HCEC 1CT (cell line): ENCODE measurements around the gene GABRB1.

Source experiments
- DNase-seq: peaks from one replicate; pipeline ENCODE4 v3.0.0-alpha.2; 2017

GABRB1 gene

DNA sequence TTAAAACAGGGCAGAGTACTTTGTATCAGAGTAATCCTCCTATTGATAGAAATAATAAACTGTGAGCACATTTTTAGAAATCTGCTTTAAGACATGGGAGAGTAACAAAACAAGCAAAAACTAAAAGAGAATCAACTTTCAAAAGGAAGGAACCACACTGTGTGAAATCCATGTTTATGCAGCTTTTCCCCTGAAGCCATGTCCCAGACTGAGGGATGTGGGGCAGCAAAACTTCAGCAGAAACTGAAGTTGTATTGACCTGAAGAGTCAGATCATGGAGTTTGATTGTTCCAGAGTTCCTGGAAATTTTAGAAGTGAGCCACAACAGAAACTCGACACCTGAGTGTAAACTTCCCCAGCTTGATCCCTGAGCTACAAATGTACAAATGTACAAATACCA lies 378.9 kb downstream of the GABRB1 start:
- DNase-seq: no peak

DNA sequence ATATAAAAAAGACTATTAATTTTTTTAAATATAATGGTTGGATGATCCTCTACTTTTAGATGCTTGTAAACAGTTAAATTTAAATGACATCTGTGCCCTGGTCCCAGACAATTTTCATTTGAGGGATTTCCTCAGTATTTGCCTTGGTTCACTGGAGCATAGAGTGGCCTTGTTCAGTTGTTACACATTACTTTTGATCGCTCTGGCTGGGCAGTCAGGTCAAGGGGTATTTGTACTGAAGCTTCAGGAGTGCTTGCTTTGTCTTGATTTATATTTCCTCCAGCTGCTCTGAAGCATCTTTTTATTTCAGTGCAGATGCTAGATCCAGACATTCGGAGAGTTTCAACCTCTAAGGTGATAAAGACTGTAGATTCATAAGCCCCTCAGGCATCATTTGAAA lies 382.2 kb downstream of the GABRB1 start:
- DNase-seq: no peak

DNA sequence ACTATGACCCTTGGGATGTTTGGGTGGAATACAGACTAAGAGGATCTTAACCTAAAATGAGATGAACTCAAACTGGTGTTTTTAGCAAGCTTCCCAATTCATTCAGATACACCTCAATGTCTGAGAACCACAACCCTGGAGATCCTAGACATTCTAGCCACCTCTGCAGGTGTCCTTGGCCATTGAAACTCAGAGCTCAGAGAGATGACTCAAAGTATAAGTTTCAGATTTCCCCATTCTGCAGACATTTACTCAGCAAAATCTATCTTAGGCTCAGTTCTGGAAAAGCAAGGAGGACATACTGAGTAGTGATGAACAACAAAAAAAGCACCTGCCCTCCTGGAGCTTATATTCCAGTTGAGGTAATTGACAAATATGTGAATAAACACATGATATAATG lies 384.4 kb downstream of the GABRB1 start:
- DNase-seq: no peak

DNA sequence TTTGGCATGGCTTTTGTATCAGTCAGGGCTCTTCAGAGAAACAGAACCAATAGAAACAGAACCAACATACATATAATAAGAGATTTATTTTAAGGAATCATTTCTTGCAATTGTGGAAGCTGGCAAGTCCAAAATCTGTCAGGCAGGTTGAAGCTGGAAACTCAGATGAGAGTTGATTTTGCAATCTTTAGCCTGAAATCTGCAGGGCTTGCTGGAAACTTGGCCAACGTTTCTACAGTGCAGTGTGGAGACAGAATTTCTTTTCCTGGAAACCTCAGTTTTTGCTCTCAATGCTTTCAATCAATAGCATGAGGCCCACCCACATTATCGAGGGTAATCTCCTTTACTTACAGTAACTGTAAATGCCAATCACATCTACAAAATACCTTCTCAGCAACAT lies 386.8 kb downstream of the GABRB1 start:
- DNase-seq: no peak

DNA sequence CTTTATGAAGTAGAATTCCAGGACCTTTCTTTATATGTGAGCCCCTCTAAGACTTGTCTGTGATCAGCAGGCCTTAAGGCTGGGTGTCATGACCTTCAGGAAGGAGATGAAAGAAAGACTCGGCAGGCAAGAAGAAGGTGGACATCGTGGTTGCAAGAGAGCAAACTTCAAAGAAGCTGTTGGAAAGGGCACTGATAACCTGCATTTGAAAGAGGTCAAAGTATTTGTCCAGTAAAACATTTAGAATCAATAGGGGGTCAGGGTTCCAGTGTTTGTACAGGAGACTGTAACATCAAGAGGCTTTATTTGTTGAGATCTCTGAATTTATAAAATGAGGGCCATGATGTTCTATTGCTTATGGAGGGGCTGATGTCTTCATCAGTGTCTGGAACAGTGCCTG lies 387.9 kb downstream of the GABRB1 start:
- DNase-seq: no peak

DNA sequence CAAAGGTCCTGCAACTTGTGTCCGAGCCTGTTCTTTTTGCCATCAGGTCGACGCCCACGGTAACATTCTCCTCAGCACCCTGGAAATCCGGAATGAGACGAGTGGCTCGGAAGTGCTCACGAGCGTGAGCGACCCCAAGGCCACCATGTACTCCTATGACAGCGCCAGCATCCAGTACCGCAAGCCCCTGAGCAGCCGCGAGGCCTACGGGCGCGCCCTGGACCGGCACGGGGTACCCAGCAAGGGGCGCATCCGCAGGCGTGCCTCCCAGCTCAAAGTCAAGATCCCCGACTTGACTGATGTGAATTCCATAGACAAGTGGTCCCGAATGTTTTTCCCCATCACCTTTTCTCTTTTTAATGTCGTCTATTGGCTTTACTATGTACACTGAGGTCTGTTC lies 394.3 kb downstream of the GABRB1 start:
- no peak for DNase-seq

DNA sequence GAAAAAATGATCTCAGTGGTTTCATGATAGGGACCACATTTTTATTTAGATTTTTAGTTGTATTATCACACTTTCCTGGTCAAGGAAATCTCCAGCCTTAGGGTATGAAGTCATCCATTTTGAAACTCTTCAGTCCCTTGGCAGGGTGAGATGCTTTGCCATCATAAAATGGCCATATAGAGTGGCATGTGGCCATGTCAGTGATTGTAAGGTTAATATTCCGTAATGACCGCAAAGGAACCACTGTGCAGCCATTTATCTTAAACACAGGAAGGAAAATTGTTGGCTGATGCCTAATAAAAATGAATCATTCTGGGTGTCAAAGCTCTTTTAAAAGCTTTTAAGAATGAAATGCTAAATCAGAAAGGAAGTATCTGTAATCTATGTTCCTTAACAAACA lies 396.6 kb downstream of the GABRB1 start:
- no peak for DNase-seq

DNA sequence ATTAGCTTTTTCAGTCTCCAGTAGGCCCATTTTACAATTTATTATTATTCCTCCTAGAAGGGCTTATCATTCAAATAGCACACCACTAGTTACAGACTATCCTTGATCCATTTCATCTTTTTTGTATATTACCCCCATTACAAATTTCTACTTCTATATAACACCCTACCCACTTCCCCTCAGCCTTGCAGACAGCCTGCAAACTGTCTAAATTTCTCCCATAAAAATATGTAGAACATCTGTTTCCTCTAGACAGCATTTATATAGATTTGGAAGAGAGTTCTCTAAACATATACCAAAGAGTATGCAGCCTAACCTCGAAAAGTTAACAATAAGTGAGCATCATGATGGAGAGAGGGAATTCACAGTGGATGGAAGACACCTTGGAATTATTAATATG lies 401.4 kb downstream of the GABRB1 start:
- DNase-seq: no peak

DNA sequence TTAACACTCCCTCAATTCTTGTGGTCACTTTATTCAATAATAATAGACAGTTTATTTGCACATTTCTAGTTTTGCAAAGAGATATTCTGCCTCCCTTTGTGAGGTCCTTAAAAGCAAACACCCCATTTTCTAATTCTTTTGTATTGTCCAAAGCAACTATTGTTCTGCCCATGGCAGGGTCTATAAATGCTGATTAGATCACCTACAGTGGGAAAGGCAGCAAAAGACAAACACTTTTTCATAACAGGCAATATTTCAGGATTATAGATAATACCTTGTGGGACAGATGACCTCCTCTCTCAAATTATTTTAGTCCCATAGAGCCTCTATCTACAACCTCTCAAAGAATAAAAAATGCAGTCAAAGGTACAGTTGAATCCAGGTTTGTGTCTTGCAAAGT lies 403.6 kb downstream of the GABRB1 start:
- no peak for DNase-seq

DNA sequence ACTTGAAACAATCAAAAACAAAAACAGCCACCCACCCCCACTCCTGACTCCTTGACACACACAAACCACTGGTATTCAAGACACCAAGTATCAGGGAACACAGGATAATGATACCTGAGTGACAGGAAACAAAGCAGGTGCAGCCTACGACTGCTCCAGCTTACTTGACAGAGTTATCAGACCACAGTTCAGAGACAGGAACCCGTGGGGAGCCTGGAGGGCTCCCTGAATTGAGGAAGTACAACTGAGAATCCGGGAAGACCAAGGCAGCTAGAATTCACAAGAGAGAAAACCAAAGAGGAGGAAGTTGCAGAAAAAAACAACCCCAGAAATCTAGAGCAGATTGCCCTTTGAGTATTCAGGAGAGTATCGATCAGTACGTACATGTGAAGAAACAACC lies 411.6 kb downstream of the GABRB1 start:
- DNase-seq: no peak

DNA sequence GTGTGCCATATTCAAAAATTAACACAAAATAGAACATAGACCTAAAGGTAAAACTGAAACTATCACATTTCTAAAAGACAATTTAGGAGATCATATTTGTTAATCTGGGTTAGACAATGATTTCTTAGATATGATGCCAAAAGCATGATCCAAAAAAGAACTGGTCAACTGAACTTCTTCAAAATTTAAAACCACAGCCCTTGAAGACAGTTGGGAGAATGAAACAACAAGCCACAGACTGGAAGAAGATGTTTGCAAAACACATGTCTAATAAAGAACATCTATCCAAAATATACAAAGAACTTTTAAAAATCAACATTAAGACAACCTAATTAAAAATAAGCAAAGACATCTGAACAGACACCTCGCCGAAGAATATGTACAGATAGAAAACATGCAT lies 412.7 kb downstream of the GABRB1 start:
- no peak for DNase-seq

DNA sequence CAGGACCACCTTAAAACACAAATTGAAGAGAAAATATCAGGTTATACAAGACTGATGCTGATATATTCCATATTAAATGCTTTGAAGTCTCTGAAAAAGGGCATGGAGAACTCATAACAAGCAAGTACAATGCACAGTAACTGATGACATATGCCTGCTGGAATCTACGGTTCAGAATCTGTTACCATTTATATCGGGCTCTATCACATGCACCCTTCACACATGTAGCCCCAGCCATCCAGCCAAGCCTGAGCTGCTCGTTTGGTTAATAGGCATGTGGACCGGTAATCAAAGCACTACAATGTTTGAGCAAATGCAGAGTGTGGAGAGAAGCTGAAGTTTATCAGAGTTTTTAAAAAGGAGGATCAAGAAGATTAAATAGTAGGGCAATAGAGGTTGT lies 420.3 kb downstream of the GABRB1 start:
- DNase-seq: no peak

DNA sequence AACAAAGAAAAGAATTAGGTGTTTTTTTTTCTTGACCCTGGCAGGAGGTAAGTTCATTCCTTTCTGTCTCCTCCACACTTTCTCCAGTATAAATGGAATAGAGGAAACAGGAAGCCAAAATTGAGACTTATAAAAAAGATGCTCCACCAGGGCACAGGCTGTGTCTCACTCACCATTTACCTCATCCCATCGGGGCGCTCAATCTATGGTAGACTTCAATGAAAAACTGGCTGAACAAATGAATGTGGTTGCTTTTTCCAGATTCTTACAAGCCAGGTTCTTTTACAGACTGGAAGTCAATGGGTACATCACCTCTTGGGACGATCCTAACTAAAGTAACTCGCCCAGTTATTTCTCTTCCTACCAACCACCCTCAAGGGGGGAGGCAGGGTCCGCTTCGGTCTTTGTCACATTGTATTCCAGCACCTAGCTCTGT lies 431.4 kb downstream of the GABRB1 start:
- DNase-seq: peak; percentile 10

DNA sequence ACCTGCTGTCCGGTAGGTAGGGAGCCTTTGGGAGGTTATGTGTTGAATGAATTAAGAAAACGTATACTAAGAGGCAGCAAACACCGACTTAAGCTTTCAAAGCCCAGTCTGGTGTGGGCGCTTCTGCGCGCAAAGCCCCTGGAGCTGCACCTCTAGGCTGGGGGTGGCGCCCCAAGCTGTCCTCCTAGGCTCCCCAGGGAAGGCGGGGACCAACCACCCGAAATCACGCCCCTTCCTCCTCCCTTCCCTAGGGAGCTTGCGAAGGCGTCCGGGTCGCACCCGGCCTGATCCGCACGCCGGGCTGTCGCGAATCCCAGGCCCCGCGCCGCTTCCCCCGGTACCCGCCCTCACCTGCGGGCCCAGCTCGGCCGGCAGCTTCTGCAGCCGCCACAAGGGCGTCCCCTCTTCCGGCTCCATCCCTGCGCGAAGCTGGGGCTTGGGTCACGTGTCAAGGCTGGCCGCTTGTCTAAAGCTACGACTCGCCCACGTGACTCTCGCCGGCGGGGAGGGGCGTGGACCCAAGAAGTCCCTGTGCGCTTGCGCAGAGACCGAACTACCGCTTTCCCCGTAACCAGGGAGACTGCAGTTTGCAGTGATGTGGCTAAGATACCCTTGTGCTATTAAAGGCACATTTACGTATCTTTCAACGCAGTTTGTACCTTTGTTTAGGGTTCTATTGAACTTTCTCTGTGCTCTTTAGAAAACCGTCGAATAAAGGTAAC lies 432.0 kb downstream of the GABRB1 start, which contains the start of gene COMMD8:
TSS of gene COMMD8 (minus strand) at position 468 of the 722 bp plus-strand sequence. CDS start at position 417, 51 bp downstream.
- DNase-seq: peak; percentile 89

DNA sequence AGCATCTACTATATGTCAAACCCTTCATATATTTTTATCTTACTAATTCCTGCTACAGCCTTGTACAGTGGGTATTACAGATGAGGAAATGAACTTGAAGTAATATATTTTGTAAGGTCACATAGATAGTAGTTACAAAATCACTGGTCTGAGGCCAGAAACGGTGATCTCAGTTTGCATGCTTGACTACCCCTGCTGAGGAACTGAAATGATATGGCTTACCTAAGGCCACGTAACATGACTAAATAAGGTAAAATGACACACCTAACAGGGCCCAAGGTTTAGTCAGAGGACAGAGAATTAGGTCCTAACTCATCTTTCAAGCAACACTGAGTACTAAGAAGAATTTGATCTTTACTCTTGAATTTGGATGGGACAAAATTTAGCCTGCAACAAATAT lies 433.6 kb downstream of the GABRB1 start:
- no peak for DNase-seq

DNA sequence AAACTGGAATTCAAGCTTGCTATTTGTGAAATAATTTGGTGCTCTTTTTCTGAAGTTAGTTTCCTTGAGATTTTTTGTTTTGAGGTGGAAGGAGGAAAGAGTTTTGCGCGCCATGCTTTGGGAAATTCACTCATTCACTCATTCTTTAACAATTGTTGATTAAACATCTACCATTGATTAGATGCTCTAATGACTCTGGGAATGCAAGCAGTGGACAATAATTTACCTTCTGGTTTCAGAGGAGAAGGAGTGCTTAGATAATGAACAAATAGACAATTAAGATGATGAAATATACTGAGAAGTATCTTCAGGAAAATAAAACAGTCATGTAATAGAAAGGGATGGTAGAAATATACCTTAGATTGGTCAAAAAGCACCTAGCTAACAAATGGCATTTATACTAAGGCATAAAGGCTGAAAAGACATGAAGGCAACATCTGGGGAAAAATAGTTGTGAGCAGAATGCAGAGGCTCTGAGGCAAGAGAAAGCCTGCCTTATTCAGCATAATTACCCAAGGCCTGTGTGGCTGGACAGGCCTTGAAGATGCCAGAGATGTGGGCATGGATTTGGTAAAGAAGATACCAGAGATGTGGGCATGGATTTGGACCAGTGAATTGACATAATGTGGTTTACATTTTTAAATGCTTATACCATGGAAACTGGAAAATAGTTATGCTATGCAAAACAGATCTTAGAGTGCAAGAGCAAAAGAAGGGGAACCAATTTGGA lies 434.9 kb downstream of the GABRB1 start:
- no peak for DNase-seq

DNA sequence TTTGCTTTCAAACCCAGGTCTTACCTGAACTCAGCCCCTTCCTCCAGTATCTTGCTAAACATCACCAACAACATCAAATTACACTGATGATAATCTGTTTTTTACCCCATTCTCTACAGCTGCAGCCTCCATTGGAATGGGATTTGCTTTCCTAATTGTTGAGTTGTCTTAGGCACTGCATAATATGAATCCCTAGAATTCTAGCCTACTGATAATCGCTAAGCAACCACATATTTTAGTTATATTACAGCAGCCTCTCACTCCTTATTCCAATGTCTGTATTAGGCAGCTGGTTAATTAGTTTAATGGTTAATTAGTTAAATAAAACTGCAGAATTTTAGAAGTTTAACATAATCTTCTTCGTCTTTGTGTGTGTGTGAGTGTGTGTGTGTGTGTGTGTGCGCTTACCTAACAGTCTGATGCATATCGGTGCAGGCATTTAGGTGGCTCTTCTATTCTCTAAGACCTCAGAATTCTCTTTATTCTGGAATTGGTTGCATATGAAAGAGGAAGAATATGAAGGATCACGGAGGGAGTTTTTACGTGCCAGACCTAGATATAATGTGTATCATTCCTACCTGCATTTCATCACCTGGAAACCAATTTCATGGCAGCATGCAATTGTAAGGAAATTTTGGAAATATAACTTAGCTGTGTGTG lies 437.5 kb downstream of the GABRB1 start:
- DNase-seq: no peak

DNA sequence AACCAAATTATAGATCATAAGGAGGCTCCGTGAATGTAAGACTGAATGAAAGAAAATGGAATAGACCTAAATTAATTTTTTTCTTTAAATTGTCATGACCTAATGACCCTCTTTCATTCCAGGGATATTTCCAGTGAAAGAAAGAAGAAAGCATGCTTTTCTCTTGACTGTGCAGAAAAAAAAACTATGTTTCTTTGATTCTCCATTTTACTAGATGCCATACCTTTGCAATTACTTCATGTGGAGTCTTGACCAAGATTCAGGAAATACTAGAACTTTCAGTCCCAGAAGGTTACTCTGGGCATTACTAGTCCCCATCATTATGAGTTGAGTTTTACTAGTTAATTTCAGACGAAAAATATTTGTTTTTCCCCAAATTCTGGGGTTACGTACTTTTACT lies 438.6 kb downstream of the GABRB1 start:
- DNase-seq: peak; percentile 42

DNA sequence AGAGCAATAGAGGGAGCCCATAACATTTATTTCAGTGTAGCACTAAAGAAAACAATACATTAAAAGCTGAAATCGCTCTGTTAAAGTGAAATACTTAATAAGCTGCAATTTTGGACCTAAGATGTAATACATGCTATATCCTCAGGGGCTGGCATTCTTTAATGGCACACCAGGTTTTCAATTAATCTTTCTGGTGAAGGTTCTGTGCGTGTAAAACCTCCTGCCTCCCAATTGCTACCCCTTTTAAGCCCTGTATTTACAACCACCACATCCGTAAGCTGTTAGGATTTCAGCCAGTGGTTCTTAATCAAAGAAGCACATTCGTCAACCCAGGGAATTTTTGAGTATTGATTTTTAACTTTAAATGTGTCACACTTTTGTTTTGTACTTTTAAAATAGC lies 439.7 kb downstream of the GABRB1 start:
- no peak for DNase-seq

DNA sequence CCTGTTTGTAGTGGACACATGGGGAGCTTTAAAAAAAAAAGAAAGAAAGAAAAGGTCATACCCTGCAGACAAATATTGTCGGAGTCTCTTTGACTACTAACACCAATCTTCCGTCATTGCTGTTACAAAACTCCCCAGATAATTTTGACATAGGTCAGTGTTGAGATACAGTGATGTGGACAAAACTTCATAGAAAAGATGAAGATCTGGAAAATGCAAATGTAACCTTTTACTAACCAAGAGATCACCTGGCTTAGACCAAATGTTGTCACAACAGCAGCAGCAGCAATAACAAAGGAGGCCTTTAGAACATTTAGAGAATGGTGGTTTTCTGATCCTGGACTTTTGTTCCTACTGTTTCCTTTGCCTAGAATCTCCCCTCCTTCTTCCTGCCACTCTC lies 440.2 kb downstream of the GABRB1 start:
- DNase-seq: no peak

DNA sequence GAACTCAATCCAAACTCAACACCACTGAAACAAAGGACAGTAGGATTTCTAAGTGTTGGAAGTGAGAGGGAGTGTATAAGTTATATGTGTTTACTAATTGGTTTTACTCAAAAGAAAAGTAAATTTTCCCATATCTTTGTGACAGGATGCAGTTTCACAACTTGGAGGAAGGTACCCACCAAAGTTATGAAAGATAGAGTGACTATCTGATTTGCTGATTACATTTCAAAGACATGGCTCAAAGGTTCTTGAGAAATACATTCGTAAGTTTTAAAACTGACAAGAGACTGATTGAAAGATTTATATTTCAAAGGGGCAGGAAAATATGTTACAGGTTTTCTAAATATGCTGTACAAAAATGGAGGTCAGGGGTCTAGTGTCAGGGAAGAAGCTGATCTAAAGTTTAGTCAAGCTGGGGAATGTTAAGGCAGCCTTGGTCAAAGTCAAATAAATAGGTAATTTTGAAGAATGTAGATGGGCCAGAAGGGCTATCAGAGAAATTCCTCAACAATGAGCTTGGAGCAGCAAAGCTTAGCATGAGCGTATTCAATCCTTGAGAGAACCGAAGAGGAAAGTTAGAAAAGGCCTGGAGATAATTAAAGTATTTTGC lies 441.9 kb downstream of the GABRB1 start:
- no peak for DNase-seq

DNA sequence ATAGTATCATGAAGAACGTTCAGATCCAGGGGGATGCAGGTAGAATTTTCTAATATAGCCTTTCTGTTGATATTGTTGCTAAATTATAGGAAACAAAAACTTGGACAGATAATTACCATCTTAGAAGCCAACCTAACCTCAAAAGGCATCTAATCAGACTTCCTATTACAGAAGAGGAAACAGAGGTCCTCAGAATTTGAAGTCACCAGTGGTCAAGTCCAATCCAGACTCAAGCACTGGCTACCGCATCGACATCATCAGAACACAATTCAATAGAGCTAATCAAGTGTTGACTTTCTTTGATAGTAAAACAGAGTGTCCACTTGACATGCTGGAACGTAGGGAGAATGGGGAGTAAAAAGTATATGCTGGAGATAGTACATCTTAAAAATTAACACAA lies 443.4 kb downstream of the GABRB1 start:
- DNase-seq: no peak

DNA sequence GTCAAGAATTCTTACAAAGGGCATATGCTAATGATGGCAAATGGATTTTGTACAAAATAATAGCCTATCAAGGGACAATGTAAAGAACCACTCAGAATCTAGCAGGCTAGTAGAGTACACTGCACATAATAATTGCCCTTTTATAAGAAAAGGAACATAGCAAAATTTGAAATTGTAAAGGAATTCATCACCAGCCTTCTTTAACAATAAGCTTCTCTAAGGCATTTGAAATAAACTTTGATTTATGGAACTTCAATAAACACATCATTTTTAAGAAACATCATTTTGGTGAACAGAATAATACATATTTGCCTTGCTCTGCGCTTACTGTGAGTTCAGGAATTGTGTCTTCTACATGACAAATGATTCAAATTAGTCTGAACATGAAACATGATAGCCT lies 444.0 kb downstream of the GABRB1 start:
- no peak for DNase-seq
